NCI-H774 (cell line): ENCODE measurements around the gene NFATC3.

Experiments used
- DNase-seq: peaks from one replicate; lab custom pipeline; 2025; lab: John Stamatoyannopoulos, UW

The NFATC3 gene

DNA sequence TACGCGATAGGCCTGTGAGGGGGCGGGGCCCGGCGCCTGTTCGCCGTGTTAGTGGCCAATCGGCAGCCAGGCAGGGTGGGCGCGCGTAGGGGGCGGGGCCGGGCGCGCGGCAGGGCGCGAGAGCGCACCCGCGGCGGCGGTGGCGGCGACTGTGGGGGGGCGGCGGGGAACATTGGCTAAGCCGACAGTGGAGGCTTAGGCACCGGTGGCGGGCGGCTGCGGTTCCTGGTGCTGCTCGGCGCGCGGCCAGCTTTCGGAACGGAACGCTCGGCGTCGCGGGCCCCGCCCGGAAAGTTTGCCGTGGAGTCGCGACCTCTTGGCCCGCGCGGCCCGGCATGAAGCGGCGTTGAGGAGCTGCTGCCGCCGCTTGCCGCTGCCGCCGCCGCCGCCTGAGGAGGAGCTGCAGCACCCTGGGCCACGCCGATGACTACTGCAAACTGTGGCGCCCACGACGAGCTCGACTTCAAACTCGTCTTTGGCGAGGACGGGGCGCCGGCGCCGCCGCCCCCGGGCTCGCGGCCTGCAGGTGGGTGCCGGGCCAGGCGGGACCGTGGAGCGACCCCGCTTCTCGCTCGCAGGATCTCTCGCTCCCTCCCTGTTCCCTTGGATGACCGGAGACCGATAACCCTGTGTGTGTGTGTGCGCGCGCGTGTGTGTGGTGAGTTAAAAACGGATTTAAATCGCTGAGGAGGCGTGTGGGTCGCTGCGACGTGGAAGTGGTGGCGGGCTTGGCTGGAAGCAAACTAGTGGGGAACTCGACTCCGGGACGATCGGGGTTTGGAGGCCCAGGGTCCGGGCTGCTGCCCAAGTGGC, at the start of gene NFATC3:
Gene NFATC3, plus strand, starts transcription at position 112 of the 813 bp plus-strand sequence. Its CDS starts 312 bp downstream, at position 424.
- peak; percentile 79 for DNase-seq

DNA sequence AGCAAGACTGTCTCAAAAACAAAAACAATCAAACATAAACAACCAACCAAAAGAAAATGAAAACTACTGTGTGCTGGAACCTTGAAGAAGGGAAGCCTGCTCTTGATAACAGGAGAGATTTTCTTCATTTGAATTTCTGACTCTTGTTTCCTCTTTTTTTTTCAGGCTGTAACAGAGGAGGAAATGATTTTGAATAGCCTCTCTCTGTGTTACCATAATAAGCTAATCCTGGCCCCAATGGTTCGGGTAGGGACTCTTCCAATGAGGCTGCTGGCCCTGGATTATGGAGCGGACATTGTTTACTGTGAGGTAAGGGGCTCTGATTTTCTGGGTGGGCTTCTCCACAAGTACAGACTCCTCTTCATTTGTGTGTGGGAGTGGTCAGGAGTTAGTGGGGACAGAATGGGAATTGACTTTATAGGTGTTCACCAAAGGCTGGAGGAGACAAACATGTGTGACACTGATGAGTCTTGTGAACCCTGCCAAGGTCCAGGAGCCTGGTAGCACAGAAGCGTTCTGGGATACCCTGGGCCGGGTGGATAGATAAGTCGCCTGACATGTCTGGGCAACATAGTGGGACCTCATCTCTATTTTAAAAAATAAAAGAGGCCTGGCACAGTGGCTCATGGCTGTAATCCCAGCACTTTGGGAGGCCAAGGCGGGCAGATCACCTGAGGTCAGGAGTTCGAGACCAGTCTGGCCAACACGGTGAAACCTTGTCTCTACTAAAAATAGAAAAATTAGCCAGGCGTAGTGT, 47.2 kb upstream of the NFATC3 start:
- no peak for DNase-seq

DNA sequence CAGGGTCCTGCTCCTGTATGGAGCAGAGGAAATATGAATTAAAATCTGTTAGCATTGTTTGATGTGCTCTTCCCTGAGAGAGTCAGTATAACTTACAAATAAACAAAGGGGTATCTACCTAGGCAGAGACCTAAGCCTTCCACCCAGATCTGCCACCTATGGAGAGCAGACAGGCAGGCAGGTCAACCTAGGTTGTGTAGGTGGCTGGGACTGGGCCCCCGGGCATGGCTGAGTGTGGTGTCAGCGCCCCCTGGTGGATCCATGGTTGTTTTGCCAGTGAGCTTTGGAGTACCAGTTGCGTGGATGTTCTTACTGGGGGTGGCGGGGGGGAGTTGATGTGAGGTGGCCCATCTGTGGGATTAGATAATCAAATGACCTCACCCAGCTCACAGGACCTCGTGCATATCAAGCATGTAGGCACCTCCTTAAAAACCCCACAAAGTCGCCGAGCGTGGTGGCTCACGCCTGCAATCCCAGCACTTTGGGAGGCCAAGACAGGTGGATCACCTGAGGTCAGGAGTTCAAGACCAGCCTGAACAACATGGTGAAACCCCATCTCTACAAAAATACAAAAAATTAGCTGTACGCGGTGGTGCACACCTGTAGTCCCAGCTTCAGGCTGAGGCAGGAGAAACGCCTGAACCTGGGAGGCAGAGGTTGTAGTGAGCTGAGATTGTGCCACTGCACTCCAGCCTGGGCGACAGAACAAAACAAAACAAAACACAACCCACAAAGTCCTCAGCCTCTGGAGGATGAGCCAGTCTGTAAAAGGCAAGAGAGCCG, 44.5 kb upstream of the NFATC3 start:
- DNase-seq: peak; percentile 22

DNA sequence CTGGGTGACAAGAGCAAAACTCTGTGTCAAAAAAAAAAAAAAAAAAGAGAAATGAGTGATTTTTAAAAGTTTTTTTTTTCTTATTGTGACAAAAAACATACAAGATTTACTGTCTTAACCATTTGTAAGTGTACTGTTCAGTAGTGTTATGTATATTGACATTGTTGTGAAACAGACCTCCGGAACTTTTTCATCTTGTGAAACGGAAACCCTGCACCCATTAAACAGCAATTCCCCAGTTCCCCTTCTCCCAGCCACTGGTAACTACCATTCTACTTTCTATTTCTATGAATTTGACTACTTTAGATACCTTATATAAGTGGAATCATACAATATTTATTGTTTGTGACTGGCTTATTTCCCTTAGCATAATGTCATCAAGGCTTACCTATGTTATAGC, 43.4 kb upstream of the NFATC3 start:
- no peak for DNase-seq

DNA sequence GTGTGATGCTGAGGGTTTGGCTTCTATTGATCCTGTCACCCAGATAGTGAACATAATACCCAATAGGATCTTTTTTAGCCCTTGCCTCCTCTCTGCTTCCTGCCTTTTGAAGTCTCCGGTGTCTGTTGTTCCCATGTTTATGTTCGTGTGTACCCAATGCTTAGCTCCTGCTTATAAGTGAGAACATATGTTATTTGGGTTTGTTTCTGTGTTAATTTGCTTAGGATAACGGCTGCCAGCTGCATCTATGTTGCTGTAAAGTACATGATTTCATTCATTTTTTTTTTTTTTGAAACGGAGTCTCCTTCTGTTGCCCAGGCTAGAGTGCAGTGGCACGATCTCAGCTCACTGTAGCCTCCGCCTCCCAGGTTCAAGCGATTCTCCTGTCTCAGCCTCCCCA, 39.1 kb upstream of the NFATC3 start:
- DNase-seq: no peak

DNA sequence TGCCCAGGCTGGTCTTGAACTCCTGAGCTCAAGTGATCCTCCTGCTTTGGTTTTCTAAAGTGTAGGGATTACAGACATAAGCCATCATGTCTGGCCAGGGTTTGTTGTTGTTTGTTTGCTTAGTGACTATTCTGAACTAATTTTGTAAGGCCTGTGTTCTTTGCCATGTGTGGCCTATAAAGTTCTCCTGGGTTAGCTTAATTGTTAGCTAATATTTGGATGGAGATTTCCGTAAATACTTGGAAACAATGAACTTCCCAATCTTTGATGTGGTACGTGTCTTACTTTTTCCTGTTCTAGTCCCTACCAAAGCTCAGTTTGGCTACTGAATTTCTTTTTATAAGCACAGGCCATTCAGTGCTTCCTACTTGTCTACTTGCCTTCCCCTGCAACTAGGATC, 37.2 kb upstream of the NFATC3 start:
- no peak for DNase-seq

DNA sequence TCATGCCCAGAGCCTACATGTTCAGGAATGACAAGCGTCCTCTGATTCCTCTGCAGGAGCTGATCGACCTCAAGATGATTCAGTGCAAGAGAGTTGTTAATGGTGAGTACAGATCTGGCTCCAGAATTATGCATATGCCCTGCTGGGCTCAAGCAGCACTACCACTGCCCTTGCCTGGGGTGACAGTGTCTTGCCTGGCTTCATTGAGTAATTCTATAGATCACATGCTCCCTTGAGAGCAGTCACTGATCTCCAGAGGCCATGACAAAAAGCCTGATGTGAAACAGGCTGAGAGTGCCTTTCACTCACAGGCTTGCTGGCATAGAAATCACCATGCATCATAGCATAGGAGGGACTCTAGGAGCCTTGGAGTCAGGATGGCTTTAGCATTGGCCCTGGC, 35.7 kb upstream of the NFATC3 start:
- DNase-seq: no peak

DNA sequence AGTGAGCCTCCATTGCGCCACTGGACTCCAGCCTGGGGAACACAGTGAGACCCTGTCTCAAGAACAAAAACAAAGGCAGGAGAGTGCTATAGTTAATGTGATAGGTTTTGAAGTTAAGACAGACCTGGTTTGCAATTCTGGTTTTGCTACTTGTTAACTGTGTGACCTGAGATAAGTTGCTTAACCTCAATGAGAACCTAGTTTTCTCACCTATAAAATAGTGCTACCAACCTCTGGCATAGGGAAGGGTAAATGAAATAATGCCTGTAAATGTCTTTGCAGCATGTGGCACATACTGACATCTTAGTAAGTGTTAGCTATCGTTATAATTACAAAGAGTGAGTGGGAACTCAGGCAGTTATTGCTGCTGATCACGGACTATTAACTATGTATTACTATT, 29.8 kb upstream of the NFATC3 start:
- DNase-seq: no peak

DNA sequence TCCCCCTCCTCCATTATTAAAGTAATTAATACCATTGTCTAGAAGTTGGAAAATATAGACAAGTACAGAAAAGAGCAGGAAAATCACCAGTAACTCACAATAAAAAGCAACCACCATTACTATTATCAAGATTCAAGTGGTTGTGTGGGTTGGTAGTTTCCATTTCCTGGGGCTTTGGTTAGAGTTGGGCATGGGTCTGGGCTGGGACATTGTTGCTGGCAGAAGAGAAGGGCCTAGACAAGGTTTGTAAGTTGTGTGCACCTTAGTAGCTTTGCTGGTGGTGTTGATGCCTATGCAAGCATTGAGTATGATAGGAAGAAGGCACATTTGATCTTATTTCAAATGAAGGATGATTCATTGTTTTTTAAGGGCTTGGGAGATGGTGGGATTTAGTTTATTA, 25.4 kb upstream of the NFATC3 start:
- DNase-seq: no peak

DNA sequence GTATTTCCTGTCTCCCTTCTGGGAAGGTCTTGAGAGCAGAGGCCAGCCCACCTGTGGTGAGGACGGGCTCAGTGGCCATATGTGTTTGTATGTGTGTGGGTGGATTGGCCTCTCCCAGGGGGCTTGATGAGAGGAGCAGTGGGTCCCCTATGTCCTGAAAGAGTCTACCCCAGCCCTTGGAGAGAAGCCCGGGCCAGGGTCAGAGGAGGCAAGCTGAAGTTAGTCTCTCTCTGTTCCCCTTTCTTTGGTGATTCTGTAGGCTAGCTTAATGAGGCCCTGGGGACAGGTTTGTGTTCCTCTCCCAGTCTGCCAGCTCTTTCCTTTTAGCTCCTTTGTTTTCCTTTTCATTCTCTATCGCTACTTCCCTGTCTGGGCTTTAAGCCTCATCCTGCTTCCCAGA, 23.8 kb upstream of the NFATC3 start:
- no peak for DNase-seq

DNA sequence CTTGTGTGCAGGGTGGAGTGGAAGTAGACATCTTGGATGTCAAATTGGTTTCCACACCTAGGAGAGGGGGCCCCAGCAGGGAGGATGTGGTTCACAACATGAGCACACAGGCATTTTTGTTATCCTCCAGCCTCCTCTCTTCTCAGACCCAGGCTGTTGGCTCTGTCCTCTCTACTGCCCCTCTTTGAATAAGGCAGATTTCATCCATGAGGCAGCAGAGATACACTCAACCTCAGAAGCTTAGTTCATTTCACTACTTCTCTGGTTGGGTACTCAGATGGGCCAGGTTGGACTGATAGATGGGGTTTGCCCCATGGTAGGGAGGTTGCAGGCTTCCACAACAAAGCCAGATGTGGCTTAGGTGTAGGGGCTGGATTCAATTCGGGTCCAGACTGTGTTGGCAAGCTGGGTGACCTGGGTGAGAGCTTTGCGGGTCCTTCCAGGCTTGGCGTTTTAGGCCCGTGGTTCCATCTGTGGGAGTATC, 22.2 kb upstream of the NFATC3 start:
- no peak for DNase-seq

DNA sequence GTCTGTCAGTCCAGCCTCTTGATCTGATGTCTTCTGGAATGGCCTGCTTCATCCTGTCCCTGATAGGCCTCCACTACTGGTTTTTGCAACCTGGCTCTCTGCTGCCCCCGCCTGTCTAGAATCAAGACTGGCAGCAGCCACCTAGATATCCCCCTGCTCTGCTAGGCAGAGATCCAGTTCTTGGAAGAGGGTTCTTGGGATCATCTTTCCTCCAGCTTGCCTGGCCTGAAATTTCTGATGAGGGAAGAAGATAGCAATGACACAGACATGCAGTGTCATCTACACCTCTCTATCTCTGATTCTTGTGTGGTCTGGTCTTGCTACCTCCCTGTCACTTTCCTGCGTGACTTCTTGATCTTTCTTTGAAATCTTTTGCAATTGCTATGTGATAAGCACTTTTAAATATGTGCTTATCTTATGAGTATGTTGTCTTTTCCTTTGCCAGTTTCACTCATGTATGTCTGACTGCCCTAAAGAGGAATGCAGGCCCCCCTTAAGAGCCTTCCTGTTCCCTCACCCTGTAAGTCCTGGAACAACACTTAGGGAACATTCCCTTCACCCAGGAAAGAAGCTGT, 20.3 kb upstream of the NFATC3 start:
- no peak for DNase-seq

DNA sequence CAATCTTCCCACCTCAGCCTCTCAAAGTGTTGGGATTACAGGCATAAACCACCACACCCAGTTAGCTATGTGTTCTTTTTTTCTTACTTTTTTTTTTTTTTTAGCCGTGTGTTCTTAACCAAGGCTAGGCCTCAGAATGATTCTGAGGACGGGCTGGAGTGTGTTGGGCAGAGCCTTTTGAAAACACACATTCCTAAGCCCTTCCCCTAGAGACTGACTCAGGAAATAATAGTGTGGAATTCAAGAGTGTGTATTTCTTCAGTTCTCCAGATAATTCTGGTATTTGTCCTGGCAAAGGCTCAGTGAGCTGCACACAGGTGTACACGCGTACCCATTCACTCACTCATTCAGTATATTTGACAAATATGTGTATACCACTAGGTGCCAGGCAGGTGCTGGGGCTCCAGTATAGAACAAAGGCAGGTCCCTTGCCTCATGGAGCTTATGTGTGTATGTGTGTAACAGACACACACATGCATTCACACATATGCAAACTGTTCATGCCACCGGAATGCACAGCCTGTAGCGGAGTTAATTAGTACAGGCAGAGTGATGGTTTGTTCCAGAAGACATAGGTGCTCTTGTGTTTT, 19.4 kb upstream of the NFATC3 start:
- no peak for DNase-seq

DNA sequence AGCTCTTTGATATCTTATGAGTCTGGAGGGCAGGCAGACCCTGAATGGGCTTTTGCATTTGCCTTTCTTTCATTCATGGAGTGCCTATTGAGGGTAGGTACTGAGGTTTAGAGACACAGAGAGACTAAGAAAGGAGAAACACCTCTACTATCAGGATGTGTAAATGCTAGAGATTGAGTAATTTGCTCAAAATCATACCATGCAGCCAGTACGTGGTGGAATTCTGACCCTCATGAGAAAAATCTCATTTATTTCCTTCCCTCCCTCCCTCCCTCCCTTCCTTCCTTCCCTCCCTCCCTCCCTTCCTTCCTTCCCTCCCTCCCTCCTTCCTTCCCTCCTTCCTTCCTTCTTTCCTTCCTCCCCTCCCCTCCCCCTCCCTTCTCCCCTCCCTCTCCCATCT, 18.4 kb upstream of the NFATC3 start:
- DNase-seq: no peak

DNA sequence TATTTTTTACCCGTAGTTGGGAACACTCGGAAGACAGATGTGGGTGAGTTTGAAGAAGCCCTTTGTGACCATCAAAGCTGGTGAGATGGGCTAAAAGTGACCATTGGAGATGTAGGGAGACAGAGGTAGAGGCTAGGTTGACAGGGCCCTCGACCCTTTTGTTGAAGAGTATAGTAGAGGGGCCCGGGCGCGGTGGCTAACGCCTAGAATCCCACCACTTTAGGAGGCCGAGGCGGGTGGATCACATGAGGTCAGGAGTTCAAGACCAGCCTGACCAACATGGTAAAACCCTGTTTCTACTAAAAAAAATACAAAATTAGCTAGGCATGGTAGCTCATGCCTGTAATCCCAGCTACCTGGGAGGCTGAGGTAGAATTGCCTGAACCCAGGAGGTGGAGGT, 16.2 kb upstream of the NFATC3 start:
- no peak for DNase-seq

DNA sequence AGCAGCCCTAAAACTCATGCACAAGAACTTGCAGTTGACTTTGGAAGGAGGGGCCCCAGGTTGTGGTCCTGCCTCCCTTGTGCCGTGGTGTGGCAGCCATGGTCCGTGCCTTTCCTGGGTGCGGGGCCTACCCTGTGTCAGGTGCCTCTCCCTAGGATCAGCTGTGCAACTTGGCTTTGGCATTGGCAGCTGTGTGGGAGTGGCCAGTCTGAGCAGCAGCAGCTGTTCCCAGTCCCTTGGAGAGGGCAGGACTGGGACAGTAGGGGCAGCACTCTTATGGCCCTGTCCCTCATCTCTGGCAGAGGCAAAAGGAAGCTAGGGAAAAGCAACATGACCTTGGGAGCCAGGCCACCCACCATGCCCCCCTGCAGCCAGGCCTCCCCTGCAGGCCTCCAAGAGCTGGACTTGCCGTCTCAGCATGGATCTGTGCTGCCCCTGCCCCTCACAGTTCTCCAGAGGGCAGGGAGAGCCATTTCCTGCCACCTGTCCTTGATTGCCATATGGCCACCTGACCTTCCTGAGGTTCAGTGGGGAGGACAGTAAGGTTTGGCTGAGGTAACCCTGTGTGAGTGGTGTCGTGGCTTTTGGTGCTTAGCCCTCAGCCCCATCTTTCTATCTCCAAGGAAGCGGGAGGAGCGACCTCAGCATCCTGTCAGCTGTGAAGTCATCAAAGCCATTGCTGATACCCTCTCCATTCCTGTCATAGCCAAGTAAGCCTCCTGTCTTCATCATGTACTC, 15.5 kb upstream of the NFATC3 start:
- no peak for DNase-seq

DNA sequence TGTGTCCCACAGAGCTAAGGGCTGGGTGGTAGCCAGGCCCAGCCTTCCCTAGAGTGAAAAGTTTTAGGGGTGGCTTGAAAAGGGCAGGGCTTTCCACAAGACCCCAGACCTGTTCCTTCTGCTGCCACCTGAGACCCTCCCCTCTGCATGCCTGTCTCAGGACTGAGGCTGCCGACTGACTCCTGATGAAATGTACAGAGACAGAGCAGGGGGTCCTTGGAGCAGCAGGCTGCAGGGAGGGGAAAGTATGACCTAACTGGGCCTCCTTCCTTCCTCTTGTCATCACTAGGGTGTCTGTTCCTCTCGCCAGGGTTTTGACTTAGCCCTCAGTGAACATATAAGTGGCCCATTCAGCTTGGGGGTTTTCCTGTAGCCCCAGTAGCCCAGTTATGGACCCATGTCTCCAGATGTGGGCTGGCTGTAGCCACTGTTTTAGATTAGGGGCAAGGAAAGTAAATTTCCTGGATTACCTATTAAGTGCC, 14.9 kb upstream of the NFATC3 start:
- DNase-seq: no peak

DNA sequence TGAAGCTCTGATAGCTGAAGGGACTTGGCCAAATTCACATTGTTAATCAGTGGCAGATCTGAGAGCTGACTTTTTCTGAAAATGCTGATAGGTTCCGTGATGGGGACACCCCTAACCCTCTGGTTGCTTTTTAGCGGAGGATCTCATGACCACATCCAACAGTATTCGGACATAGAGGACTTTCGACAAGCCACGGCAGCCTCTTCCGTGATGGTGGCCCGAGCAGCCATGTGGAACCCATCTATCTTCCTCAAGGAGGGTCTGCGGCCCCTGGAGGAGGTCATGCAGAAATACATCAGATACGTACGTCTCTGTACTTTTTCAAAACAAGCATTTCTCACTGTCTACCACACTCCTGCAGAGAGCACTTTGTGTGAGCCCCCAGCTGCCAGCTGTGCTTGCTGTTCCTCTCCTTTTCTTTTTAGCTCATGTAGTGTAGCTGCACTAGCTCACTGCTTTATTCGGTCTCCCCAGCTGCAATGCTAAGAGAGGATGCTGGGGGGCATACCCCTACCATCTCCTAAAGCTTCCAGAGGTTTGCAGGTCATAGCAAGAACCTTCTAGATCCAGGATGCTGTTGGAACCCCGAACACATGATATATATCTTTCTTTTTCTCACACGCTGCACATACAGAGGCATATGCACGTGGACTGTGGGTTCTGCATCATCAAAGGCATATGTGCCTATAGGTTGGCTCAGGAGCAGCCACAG, 14.2 kb upstream of the NFATC3 start:
- DNase-seq: no peak

DNA sequence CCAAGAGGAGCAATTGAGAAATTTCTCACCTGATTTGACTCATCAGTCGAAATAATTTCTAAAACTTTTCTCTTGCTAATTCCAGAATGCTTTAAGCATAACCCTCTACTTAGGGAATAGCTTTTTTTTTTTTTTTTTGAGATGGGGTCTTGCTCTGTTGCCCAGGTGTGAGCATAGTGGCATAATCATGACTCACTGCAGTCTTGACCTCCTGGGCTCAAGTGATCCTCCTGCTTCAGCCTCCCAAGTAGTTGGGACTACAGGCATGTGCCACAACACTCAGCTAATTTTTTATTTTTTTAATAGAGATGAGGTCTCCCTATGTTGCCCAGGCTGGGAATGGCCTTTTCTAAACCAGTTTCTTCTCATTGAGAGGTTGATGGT, 13.7 kb upstream of the NFATC3 start:
- DNase-seq: no peak

DNA sequence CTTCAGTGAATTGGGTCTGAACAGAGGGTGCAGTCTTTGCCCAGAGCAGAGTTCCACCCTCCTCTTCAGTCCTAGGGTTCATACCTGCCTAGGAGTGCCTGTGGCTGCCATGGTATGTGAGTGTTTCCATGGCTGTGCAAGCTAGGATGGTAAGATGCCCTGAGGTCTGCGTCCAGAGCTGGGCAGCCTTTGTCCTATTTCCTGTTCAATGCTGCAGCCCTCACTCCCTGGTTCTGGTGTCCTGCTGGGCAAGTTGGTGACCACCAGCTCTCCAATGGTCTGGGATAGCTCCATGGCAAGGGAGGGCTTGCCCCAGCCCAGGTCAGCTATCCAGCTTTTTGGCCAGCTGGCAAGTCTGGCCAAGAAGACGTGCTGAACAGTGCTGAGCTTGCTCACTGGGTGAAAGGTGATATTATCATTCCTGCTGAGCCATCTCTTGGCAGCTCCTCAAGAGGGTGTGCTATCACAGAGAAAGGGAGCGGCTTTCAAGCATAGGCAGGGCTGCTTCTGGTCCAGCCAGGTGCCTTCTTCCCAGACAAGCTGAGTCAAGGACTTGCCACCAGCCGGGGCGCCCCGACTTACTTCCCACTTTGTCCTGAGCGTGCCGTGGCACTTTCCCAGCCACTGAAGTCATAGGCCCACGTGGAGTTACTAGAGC, 13.0 kb upstream of the NFATC3 start:
- DNase-seq: no peak
